ENCODE data around the gene MAST4. TPM values are rescaled to one million over a fixed set of nuclear protein-coding genes. Genes with fewer than 3 reads are reported as not detected.

The MAST4 gene
- total and polyA plus RNA-seq, 2 of the 4 experiments (the other 2 are of a cell fraction): 4.8 to 6.8 TPM

DNA sequence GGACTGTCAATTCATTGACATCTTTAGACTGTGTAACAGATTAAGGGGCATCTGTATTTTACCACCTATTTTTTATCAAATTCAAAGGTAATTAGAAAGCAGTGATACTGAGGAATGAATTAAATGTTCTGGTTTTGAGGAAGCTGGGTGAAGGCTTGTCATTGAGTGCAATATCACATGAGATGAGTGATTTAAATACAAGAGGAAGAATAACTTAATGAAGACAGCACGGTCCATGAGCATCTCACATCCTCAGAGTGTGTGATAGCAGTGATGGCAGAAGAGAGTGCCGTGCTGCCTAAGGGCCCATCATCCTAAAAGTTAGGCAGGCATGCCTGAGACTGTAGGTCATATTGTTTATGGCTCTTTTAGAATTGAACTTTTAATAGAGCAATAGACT lies 263.3 kb downstream of the MAST4 start:
- TF ChIP-seq RCOR1 (IDR thresholded peaks at IDR 0.05; ENCODE audit: insufficient replicate concordance, low read length) (no peak), SMC3 (IDR thresholded peaks at IDR 0.05; ENCODE audit: low read depth, low read length) (no peak), CHD1 (IDR thresholded peaks at IDR 0.05; ENCODE audit: low read depth, low read length) (no peak), MAZ (IDR thresholded peaks at IDR 0.05; ENCODE audit: borderline replicate concordance, low read depth, low read length) (no peak), MXI1 (IDR thresholded peaks at IDR 0.05; ENCODE audit: borderline replicate concordance, low read depth, low read length) (no peak), MAFK (IDR thresholded peaks at IDR 0.05; ENCODE audit: low read depth, low read length) (no peak), RFX5 (IDR thresholded peaks at IDR 0.05; ENCODE audit: low read depth, low read length) (no peak)
- WGBS, 2 experiments (ENCODE audit: extremely low coverage in 2 of 2, insufficient read length in 1 of 2): no CpG with 5 or more reads among the region's 2 CpGs
- ChIA-PET CTCF (no interaction called here), POLR2A (ENCODE audit: unreplicated experiment) (no interaction called here)
- Histone ChIP-seq H4K8ac (ENCODE audit: low read depth in 2 of 2, low read length in 2 of 2) (no peak overlapping the region), H2AK5ac (ENCODE audit: low read depth, low read length) (no peak overlapping the region), H2BK20ac (ENCODE audit: low read depth, low read length) (no peak overlapping the region), H3K9me3 (ENCODE audit: control insufficient read depth, insufficient read depth, low read length) (no peaks in the 10 kb centered on the region), H4K5ac (ENCODE audit: low read depth, low read length) (no peak overlapping the region), H3K9ac (ENCODE audit: low read depth, low read length) (no peak overlapping the region), H3K14ac (replicated peaks; ENCODE audit: low read depth, low read length) (no peak overlapping the region), H2BK120ac (ENCODE audit: low read depth, low read length) (no peak overlapping the region), H3K4me3 (ENCODE audit: insufficient read depth, low read depth, low read length) (no peak overlapping the region), H3K27me3 (ENCODE audit: control insufficient read depth, insufficient read depth, low read length) (peaks cover 12% of the 10 kb centered on the region), H4K91ac (ENCODE audit: insufficient read depth, low read depth, low read length) (no peak overlapping the region), H3K79me1 (ENCODE audit: low read depth in 1 of 2, low read length in 2 of 2) (no peaks in the 10 kb centered on the region), H3K56ac (ENCODE audit: extremely low read depth, insufficient read depth, low read length) (no peak overlapping the region), H3K23ac (ENCODE audit: low read depth, low read length) (no peak overlapping the region), H3K4ac (ENCODE audit: low read depth, low read length) (no peak overlapping the region), H2AK9ac (replicated peaks; ENCODE audit: low read depth, low read length, poor library complexity) (no peak overlapping the region), H3K4me2 (ENCODE audit: low read depth, low read length) (no peak overlapping the region), H3K9me1 (ENCODE audit: insufficient read depth, low read length) (no peaks in the 10 kb centered on the region), H3K36me3 (ENCODE audit: control insufficient read depth, insufficient read depth, low read length) (no peaks in the 10 kb centered on the region), H4K20me1 (ENCODE audit: insufficient read depth, low read length) (no peaks in the 10 kb centered on the region), H2BK15ac (ENCODE audit: low read depth, low read length) (no peak overlapping the region), H3K4me1 (ENCODE audit: control insufficient read depth, insufficient read depth, low read length) (no peaks in the 10 kb centered on the region), H3K18ac (ENCODE audit: low read depth, low read length) (no peak overlapping the region), H2AFZ (replicated peaks; ENCODE audit: low read length, poor library complexity) (no peak overlapping the region), H3K27ac (ENCODE audit: insufficient read depth, low read length) (no peak overlapping the region), H2BK5ac (ENCODE audit: low read depth, low read length, poor library complexity, severe bottlenecking) (no peak overlapping the region)
- intact Hi-C loops (cut with micrococcal nuclease) (no loop called here), in situ Hi-C loops (cut with MboI; ENCODE audit: low sequenced_read_pairs) (no loop called here), dilution Hi-C loops (cut with HindIII; ENCODE audit: low sequenced_read_pairs, unreplicated experiment) (no loop called here)
- no peak for DNase-seq
- ATAC-seq (ENCODE audit: low read depth): no peak
- no TSS peak for BruUV-seq (replicated peaks)

Data from IMR-90 (cell line).